GM13976 (cell line): ENCODE measurements around the gene HERC4.
A peak's percentile ranks its signal among the peaks of the same experiment; 100 is the strongest.

Experiments used
- DNase-seq: peaks from one replicate; pipeline ENCODE4 v3.0.0; 2012; ENCODE audit warnings: low spot score
- in situ Hi-C: fragments of 300-500 bp; cut with MboI; formaldehyde crosslinking; loops from one replicate; pipeline ENCODE4 v1.12.0; 2022; ENCODE audit warnings: low sequenced_read_pairs, mixed read lengths, inconsistent platforms; ENCODE audit not compliant: unreplicated experiment
- TF ChIP-seq, protein P1 (sequence below): IDR thresholded peaks from 2 replicates; pipeline ENCODE4 v1.5.1; 2012; ENCODE audit warnings: borderline replicate concordance, mild to moderate bottlenecking; ENCODE audit not compliant: insufficient read depth; ENCODE audit errors: extremely low read depth, missing control alignments, control extremely low read depth

Gene HERC4

GRCh38 chr10:68074775-68075549 lies at the start of gene HERC4:
Gene HERC4, minus strand, starts transcription at chr10:68075283. Its CDS starts 2,175 bp downstream, at chr10:68073108.
- in situ Hi-C loops = no loop called here
- TF ChIP-seq, protein P1, sequence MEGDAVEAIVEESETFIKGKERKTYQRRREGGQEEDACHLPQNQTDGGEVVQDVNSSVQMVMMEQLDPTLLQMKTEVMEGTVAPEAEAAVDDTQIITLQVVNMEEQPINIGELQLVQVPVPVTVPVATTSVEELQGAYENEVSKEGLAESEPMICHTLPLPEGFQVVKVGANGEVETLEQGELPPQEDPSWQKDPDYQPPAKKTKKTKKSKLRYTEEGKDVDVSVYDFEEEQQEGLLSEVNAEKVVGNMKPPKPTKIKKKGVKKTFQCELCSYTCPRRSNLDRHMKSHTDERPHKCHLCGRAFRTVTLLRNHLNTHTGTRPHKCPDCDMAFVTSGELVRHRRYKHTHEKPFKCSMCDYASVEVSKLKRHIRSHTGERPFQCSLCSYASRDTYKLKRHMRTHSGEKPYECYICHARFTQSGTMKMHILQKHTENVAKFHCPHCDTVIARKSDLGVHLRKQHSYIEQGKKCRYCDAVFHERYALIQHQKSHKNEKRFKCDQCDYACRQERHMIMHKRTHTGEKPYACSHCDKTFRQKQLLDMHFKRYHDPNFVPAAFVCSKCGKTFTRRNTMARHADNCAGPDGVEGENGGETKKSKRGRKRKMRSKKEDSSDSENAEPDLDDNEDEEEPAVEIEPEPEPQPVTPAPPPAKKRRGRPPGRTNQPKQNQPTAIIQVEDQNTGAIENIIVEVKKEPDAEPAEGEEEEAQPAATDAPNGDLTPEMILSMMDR = no peak
- DNase-seq = peak; percentile 95

DNA sequence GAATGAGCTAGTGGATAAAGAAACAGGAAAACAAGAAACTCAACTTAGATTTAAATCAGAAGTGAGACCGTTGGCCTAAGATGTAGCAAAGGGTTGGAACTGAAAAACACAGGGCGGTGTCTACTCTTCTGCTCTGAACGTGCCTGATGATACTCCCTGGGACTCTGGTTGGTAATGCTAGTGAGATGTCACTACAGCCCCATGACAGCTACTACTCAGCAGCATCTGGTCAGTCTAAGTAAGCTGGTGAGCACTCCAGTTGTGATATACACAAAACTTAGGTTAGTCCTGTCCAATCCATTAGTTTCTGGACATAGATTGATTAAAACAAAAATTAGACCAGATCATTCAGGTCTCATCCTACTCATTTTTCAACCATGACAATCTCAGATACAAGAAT lies 49.6 kb upstream of the HERC4 start:
- in situ Hi-C loops = no loop called here
- TF ChIP-seq, protein P1 = no peak

DNA sequence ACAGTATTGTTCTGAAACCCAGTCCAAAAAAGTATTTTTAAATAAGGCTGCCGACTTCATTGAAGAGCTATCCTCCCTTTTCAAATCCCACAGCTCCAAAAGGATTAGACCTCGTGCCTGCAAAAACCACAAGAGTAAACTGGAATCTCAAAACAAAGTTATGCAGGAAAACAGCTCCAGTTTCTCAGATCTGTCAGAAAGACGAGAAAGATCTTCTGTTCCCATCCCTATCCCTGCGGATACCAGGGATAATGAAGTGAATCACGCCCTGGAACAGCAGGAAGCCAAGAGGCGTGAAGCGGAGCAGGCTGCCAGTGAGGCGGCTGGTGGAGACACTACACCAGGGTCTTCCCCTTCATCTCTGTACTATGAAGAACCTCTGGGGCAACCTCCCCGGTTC lies 46.8 kb upstream of the HERC4 start:
- in situ Hi-C loops = no loop called here
- no peak for DNase-seq
- TF ChIP-seq, protein P1 = no peak

More for the DNA sequence above, 49.6 kb upstream of the HERC4 start:
- no peak for DNase-seq

DNA sequence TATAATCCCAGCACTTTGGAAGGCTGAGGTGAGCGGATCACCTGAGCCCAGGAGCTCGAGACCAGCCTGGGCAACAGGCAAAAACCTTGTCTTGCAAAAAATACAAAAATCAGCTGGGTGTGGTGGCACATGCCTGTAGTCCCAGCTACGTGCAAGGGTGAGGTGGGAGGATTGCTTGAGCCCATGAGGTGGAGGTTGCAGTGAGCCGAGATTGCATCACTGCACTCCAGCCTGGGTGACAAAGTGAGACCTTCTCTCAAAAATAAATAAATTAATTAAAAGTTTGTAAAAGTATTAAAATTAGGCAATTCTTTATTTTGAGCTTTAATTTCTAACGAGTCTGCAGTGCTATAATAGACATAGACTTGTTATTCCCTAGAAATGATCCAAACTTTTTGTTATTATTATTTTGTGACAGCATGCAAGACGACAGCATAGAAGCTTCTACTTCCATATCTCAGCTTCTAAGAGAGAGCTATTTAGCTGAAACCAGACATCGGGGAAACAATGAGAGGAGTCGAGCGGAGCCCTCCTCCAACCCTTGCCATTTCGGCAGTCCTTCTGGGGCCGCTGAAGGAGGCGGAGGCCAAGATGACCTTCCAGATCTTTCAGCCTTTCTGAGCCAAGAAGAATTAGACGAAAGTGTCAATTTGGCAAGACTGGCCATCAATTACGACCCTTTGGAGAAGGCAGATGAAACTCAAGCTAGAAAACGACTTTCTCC lies 46.1 kb upstream of the HERC4 start:
- TF ChIP-seq, protein P1 = no peak
- no peak for DNase-seq
- in situ Hi-C loops = no loop called here

- in situ Hi-C loops = no loop called here
- DNase-seq = no peak
- TF ChIP-seq, protein P1 = no peak
These were observed 43.6 kb upstream of the HERC4 start for GRCh38 chr10:68118657-68119056.

GRCh38 chr10:68112837-68113236 lies 37.8 kb upstream of the HERC4 start:
- in situ Hi-C loops = no loop called here
- TF ChIP-seq, protein P1 = no peak
- DNase-seq = no peak
